Measurements from ENCODE around the gene TRPC3. TPM values are rescaled to one million over a fixed set of nuclear protein-coding genes. Genes with fewer than 3 reads are reported as not detected.

Gene TRPC3
- total RNA-seq, 1 donor = 1.3 TPM

DNA sequence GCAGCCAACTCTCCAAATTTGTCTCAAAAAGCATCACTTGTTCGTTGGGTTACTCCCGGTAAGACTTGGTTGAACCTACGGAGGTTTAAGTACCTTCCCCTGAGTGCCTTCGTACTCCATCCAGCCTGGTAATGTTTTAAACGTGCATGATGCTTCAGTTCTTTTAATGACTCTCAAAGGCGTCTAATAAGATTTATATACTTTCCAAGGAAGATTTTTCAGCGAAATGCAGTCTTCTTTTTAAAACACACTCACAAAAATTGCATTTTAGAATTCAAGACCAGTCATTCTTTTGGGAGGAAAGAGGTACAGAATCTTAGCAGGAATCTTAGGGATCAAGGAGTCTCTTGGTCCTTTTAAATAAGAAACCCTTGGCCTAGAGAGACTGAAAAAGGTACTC lies 430 bp upstream of the TRPC3 start:
- no peak for DNase-seq (ENCODE audit: low read depth)
- peak overlapping the region; percentile 74 for H3K4me3 ChIP-seq (ENCODE audit: low read depth, low read length)
- no peak for TF ChIP-seq CTCF (IDR thresholded peaks at IDR 0.05; ENCODE audit: insufficient read depth, low read depth, low read length)

DNA sequence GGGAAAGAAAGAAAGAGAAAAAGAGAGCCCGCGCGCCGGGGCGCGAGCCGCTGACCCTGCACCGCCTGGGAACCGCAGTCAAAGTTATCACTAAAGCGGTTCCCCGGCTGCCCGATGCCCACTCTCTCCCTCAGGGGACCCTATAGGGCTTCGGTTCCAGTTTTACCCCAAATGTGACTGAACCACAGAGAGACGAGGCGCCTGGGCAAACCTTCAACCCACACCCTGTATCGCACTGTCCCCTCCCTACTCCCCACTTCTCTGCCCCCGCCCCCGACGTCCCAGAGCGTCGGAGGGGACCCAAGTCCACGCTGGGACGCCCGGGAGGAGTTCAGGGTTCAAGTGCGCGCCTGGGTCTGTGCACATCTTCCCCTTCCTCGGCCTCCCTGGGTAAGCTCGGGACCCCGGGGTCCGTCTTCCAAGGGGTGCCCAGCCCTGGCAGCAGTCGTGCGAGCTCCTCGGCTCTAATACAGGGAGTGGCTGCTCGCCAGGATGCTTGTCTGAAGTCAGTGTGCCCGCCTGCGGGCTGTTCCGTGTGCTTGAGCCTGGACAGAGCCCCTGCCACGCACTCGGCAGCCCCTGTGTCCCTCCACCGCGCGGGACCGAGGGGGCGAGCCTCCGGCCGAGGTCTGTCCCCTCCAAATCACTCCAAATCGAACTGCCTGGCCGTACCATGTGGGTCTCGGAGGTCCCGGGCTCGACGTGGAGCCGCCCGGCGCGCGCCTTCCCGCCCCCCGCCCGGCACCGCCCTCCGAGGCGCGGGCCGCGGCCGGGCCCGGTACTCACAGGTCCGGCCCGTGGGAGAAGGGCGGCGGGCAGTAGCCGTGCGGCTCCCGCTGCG lies 960 bp downstream of the TRPC3 start:
- TF ChIP-seq CTCF (IDR thresholded peaks at IDR 0.05; ENCODE audit: insufficient read depth, low read depth, low read length) = no peak
- H3K4me3 ChIP-seq (ENCODE audit: low read depth, low read length) = peak overlapping the region; percentile 74
- peak; percentile 51 for DNase-seq (ENCODE audit: low read depth)

- peak overlapping the region; percentile 74 for H3K4me3 ChIP-seq (ENCODE audit: low read depth, low read length)
- TF ChIP-seq CTCF (IDR thresholded peaks at IDR 0.05; ENCODE audit: insufficient read depth, low read depth, low read length) = peak; percentile 84
- DNase-seq (ENCODE audit: low read depth) = peak; percentile 84
Observed at GRCh38 chr4:121950212-121950679, 1.6 kb downstream of the TRPC3 start.

- no peak for DNase-seq (ENCODE audit: low read depth)
- no peak for TF ChIP-seq CTCF (IDR thresholded peaks at IDR 0.05; ENCODE audit: insufficient read depth, low read depth, low read length)
Observed at GRCh38 chr4:121946644-121947043, 5.2 kb downstream of the TRPC3 start.

DNA sequence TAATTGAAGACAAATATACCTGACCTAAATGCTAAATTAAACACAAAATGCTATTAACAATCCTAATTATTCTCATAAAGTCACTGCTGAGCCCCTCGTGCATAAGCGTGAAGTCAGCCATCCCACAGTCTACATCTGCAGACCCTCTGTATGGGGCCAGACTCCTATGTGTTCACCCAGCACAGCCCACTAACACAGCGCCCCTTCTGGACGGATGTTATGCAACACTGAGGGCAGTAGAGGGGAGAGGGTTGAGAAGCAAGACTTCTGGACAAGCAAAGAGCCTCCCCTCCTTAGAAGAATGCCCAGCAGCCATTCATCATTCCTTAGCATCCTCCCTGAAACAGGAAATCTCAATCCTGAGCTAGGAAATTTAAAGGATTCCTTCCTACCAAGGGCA lies 7.9 kb downstream of the TRPC3 start:
- peak; percentile 34 for TF ChIP-seq CTCF (IDR thresholded peaks at IDR 0.05; ENCODE audit: insufficient read depth, low read depth, low read length)
- DNase-seq (ENCODE audit: low read depth) = no peak

More at GRCh38 chr4:121946644-121947043, 5.2 kb downstream of the TRPC3 start:
- no peak overlapping the region for H3K4me3 ChIP-seq (ENCODE audit: low read depth, low read length)

GRCh38 chr4:121939690-121940089 lies 12.2 kb downstream of the TRPC3 start:
- no peak overlapping the region for H3K4me3 ChIP-seq (ENCODE audit: low read depth, low read length)
- peak; percentile 87 for DNase-seq (ENCODE audit: low read depth)
- no peak for TF ChIP-seq CTCF (IDR thresholded peaks at IDR 0.05; ENCODE audit: insufficient read depth, low read depth, low read length)

More for the DNA sequence above, 7.9 kb downstream of the TRPC3 start:
- H3K4me3 ChIP-seq (ENCODE audit: low read depth, low read length) = no peak overlapping the region

Measured in fibroblast of villous mesenchyme (primary cell).